GM18520 (cell line): ENCODE results near the gene NPIPB6.

Experiments used
- ATAC-seq: cut with Tn5 transposase; IDR thresholded peaks from one replicate; pipeline ENCODE4 v1.9.1; 2021; ENCODE audit not compliant: unreplicated experiment

NPIPB6 gene

GRCh38 chr16:28300327-28300726 lies 63.0 kb downstream of the NPIPB6 start:
- ATAC-seq: no peak

- ATAC-seq: no peak
Measured at GRCh38 chr16:28298511-28298878, 64.8 kb downstream of the NPIPB6 start.

GRCh38 chr16:28297784-28298510 lies 65.4 kb downstream of the NPIPB6 start:
- no peak for ATAC-seq

GRCh38 chr16:28297308-28297707 lies 66.0 kb downstream of the NPIPB6 start:
- ATAC-seq: no peak

- no peak for ATAC-seq
Measured at GRCh38 chr16:28295276-28295675, 68.0 kb downstream of the NPIPB6 start.

- no peak for ATAC-seq
Measured at GRCh38 chr16:28294201-28294600, 69.1 kb downstream of the NPIPB6 start.

GRCh38 chr16:28293601-28293960 lies 69.7 kb downstream of the NPIPB6 start:
- ATAC-seq: no peak

- ATAC-seq: no peak
Measured at GRCh38 chr16:28292731-28293600, 70.3 kb downstream of the NPIPB6 start.
